GM21576 (cell line): ENCODE results near the gene PHYKPL.
A peak's percentile ranks its signal among the peaks of the same experiment; 100 is the strongest.
"Not testable (repeated sequence)": the region's sequence is repeated elsewhere in the genome, so short reads cannot be mapped to it uniquely, and the experiment has no call there.

Experiments used
- ATAC-seq: cut with Tn5 transposase; IDR thresholded peaks from one replicate; pipeline ENCODE4 v1.9.1; 2021; ENCODE audit warnings: mild to moderate bottlenecking, moderate library complexity; ENCODE audit not compliant: unreplicated experiment

Gene PHYKPL

GRCh38 chr5:178208540-178209227 lies 23.9 kb downstream of the PHYKPL start:
- no peak for ATAC-seq

- no peak for ATAC-seq
These were observed 24.7 kb downstream of the PHYKPL start for GRCh38 chr5:178207917-178208280.

- ATAC-seq = no peak
These were observed 25.3 kb downstream of the PHYKPL start for GRCh38 chr5:178207183-178207916.

GRCh38 chr5:178206166-178207101 lies 26.2 kb downstream of the PHYKPL start:
- no peak for ATAC-seq

DNA sequence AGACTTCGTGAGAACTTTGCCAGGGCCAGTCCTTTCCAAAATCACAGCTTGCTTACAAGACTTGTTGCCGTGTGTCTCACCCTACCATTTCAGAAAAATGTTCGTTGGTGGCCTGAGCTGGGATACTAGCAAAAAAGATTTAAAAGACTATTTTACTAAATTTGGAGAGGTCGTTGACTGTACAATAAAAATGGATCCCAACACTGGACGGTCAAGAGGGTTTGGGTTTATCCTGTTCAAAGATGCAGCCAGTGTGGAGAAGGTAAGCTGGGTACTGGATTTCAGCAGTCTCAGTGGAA lies 26.9 kb downstream of the PHYKPL start:
- ATAC-seq = no peak

DNA sequence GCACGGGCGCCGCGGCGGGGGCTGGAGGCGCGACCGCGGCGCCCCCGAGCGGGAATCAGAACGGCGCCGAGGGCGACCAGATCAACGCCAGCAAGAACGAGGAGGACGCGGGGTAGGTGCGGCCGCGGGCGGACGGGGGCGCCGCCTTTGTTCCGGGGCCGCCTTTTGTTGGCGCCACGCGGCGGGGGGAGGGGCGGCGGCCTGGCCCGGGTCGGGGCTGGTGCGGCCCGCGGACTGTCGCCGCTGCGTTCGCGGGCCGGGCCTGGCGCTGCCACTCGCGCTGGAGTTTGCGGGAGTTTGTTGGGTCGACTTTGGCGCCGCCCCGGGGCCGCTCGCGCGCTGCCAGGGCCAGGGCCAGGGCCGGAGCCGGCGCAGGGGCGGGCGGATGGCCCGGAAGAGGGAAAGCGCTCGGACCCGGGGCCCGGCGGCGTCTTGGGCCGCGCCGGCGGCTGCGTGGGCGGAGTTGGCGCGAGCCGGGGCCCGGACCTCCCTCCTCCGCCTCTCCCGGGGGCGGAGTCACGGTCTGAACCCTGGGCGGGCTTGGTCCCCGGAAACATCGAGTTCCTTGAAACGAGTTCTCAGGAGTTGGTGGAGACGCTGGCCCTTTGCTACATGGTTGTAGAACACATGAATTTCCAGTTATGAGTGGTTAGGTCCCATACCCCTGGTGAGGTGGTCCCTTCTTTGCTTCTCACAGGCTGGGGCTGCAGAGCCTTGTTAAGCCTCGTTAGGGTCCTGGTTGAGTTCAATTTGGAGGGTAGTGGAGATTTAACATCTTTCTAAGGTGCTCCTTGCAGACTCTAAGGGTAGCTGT lies 27.5 kb downstream of the PHYKPL start:
- peak; percentile 51 for ATAC-seq

- ATAC-seq = peak; percentile 79
These were observed 28.2 kb downstream of the PHYKPL start, which contains the start of gene HNRNPAB for GRCh38 chr5:178204182-178204934. Gene HNRNPAB, plus strand, starts transcription at chr5:178204533. Its CDS starts 305 bp downstream, at chr5:178204838.

- ATAC-seq = peak; percentile 2
These were observed 28.9 kb downstream of the PHYKPL start for GRCh38 chr5:178203670-178204181.

- ATAC-seq = no peak
These were observed 30.1 kb downstream of the PHYKPL start for GRCh38 chr5:178202541-178202940.

DNA sequence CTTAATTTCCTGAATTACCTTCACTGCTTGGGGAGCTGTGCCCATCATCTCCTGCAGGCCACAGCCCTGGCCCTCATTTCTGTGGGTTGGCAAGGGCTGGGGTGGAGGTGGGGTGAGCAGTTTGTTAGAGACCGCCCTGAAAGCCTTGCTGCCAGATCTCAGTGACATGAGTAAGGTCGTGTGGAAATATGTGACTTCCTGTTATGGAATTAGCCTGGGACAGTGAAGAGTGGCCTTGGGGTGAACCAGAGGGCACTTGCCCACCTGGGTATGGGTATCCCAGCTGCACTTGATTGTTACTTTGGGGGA lies 30.7 kb downstream of the PHYKPL start:
- ATAC-seq = no peak

GRCh38 chr5:178201221-178201926 lies 31.2 kb downstream of the PHYKPL start:
- no peak for ATAC-seq

GRCh38 chr5:178199581-178200434 lies 32.8 kb downstream of the PHYKPL start:
- no peak for ATAC-seq

DNA sequence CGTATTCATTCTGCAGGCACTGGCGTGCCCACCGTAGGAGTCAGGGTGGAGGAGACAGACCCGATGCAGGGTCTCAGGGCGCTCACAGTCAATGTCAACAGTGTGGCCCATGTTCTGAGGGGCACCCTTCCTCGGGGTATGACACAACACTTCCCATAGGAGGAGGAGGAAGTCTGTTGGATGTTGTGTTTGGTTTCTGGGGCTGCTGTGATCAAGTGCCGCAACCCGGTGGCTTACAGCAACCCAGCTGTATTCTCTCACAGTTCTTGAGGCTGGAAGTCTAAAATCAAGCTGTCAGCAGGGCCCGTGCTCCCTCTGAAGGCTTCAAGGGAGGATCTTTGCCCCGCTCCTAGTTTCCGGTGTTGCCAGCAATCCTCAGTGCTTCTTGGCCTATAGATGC lies 33.9 kb downstream of the PHYKPL start:
- no peak for ATAC-seq

DNA sequence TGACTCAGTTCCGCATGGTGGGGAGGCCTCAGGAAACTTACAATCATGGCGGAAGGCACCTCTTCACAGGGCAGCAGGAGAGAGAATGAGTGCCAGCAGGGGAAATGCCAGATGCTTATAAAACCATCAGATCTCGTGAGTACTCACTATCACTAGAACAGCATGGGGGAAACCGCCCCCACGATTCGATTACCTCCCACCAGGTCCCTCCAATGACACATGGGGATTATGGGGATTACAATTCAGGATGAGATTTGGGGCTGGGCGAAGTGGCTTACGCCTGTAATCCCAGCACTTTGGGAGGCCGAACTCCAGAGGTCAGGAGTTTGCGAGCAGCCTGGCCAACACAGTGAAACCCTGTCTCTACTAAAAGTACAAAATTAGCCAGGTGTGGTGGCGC lies 34.5 kb downstream of the PHYKPL start:
- ATAC-seq = not testable (repeated sequence)

DNA sequence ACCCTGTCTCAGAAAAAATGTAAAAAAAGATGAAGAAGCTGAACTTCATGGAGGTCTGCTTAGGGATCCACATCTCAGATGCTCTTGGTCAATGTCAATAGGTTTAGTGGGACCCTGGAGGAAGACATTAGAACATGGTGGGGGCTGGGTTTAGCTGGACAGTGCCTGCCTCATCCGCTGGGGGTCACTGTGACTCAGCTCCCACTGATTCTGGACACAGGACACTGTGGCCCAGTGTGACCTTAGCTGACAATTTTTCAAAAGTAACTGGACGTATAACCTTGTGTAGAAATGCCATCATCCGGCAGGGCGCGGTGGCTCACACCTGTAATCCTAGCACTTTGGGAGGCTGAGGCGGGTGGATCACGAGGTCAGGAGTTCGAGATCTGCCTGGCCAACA lies 35.6 kb downstream of the PHYKPL start:
- no peak for ATAC-seq

GRCh38 chr5:178196281-178196812 lies 36.3 kb downstream of the PHYKPL start:
- ATAC-seq = no peak

- no peak for ATAC-seq
These were observed 38.6 kb downstream of the PHYKPL start for GRCh38 chr5:178194026-178194425.

DNA sequence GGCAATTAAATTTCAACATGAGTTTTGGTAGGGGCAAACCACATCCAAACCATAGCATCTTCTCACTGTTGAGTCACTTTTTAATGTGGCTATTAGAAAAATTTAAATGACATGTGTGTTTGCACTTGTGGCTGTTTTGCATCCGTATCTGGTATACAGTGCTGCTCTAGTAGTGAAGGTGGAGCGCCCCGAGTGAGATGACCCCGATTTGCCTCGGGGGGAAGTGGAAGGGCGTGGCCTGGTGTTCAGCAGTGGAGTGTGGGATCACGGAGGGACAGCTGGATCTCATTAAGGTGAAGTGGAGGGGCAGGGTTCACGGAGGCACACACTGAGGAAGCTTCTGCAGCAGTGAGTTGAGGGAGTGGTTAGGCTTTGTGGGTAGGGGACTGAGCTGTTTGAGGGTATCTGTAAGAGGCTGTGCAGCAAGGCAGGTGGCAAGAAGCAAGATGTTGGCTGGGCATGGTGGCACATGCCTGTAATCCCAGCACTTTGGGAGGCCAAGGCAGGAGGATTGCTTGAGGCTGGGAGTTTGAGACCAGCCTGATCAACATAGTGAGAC lies 39.3 kb downstream of the PHYKPL start:
- no peak for ATAC-seq
